ENCODE data around the gene CEP63.

- TF ChIP-seq CTCF (IDR thresholded peaks at IDR 0.05): no peak
- TF ChIP-seq POLR2A (IDR thresholded peaks at IDR 0.05): no peak
- no peak for TF ChIP-seq EP300 (IDR thresholded peaks at IDR 0.05)
Observed at GRCh38 chr3:134563601-134564000, 77.7 kb downstream of the CEP63 start.
